CD4-positive, alpha-beta T cell (primary cell): ENCODE results near the gene NOX4. TPM values are rescaled to one million over a fixed set of nuclear protein-coding genes. Genes with fewer than 3 reads are reported as not detected.

Experiments used
- ATAC-seq: fragments of 200-7000 bp; cut with Tn5 transposase; one replicate; pipeline ENCODE4 v1.10.0; 2022; ENCODE audit warnings: mild to moderate bottlenecking; ENCODE audit not compliant: poor library complexity
- CTCF ChIA-PET: fragments of 350-600 bp; sonication (Branson Sonifier 250); formaldehyde crosslinking; loops from one replicate; lab custom pipeline; 2021; ENCODE audit warnings: antibody characterized with exemption, inconsistent platforms; lab: Charles Lee
- POLR2A ChIA-PET: fragments of 350-600 bp; sonication (Branson Sonifier 250); formaldehyde crosslinking; loops from one replicate; lab custom pipeline; 2021; ENCODE audit warnings: antibody characterized with exemption, inconsistent platforms; lab: Charles Lee
- DNase-seq, 14 experiments: peaks; one replicate each; pipeline ENCODE4 v3.0.0-alpha.2; 2013 to 2020; ENCODE audit warnings: mixed read lengths in 2 of 14
- H3K27ac ChIP-seq, 2 donors: one replicate each; pipeline versions ENCODE4 v1.5.1 to v1.7.0; 2013; ENCODE audit warnings: low read length in 2 of 2, low read depth in 1 of 2, mild to moderate bottlenecking in 1 of 2
- H3K27me3 ChIP-seq, 2 experiments: 1 replicate in 1 of 2; 2 replicates in 1 of 2; pipeline versions ENCODE4 v1.6.1 to v1.7.0; 2013; ENCODE audit warnings: low read length in 2 of 2, control low read depth in 1 of 2, mild to moderate bottlenecking in 1 of 2, moderate library complexity in 1 of 2; ENCODE audit not compliant: insufficient read depth in 2 of 2, control insufficient read depth in 1 of 2
- H3K36me3 ChIP-seq: one replicate; pipeline ENCODE4 v1.6.1; 2013; ENCODE audit warnings: low read length, control low read depth; ENCODE audit not compliant: insufficient read depth
- H3K4me1 ChIP-seq: one replicate; pipeline ENCODE4 v1.6.1; 2013; ENCODE audit warnings: low read length, control low read depth; ENCODE audit not compliant: insufficient read depth
- H3K4me3 ChIP-seq: one replicate; pipeline ENCODE4 v1.5.1; 2013; ENCODE audit warnings: mild to moderate bottlenecking, low read length, moderate library complexity
- H3K9me3 ChIP-seq, 2 experiments: 1 replicate in 1 of 2; 2 replicates in 1 of 2; pipeline versions ENCODE4 v1.6.1 to v1.7.0; 2013; ENCODE audit warnings: low read length in 2 of 2, mild to moderate bottlenecking in 2 of 2, control low read depth in 1 of 2, moderate library complexity in 1 of 2; ENCODE audit not compliant: control insufficient read depth in 1 of 2, insufficient read depth in 1 of 2
- H3K27ac Mint-ChIP-seq: one replicate; pipeline ENCODE4 v1.8.0; 2020; ENCODE audit warnings: mixed read lengths
- H3K27me3 Mint-ChIP-seq: one replicate; pipeline ENCODE4 v1.8.0; 2021; ENCODE audit warnings: mixed read lengths
- H3K36me3 Mint-ChIP-seq: one replicate; pipeline ENCODE4 v1.8.0; 2021; ENCODE audit warnings: low read depth, mixed read lengths
- H3K4me1 Mint-ChIP-seq: one replicate; pipeline ENCODE4 v1.8.0; 2021; ENCODE audit warnings: low read depth, mixed read lengths
- H3K4me3 Mint-ChIP-seq: one replicate; pipeline ENCODE4 v1.8.0; 2020; ENCODE audit warnings: mild to moderate bottlenecking, mixed read lengths
- H3K9me3 Mint-ChIP-seq: one replicate; pipeline ENCODE4 v1.8.0; 2020; ENCODE audit warnings: mixed read lengths
- CTCF ChIP-seq: fragments of 200-600 bp; IDR thresholded peaks from one replicate; pipeline ENCODE4 v1.8.0; 2022; ENCODE audit warnings: antibody characterized with exemption, mild to moderate bottlenecking
- intact Hi-C, 2 experiments: fragments of 100-400 bp; cut with DNase I in 1 of 2; cut with micrococcal nuclease in 1 of 2; formaldehyde crosslinking; loops; one replicate each; pipeline versions ENCODE4 v1.15.1 to v1.9.0; 2023 to 2025; cut with DNase I, micrococcal nuclease
- total RNA-seq, 174 experiments: library from RNA in 2 of 174; stranded (reverse) in 2 of 174; gene quantifications; one replicate each; pipeline ENCODE4 v1.2.3 and lab custom pipeline; 2021 to 2026

Gene NOX4
- total RNA-seq, 2 experiments from 2014 or later = not detected

DNA sequence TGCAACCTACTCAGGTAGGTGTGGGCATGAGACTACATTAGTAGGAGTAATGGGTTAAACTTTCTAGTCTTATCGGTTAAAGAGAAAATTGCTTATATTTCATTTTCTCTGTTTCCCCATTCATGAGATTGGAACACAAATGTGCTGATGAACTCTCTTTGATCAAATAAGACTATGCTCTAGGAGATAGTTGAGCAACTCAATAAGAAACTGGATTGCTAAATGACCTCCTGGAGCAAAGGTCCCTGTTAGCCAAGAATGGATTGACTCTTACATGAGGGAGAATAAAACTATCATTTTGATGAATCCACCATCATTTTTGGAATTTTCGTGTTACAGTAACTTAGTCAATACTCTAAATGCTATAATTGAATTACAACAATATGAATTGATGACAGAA lies 11.1 kb upstream of the NOX4 start:
- no peak for ATAC-seq
- no peaks in the 10 kb centered on the region for H3K27me3 ChIP-seq
- H3K4me3 ChIP-seq = no peak overlapping the region
- Mint-ChIP-seq H3K4me3 (no peak overlapping the region), H3K36me3 (no peaks in the 10 kb centered on the region), H3K9me3 (peaks cover 2% of the 10 kb centered on the region), H3K27ac (no peak overlapping the region), H3K27me3 (no peaks in the 10 kb centered on the region), H3K4me1 (no peaks in the 10 kb centered on the region)
- intact Hi-C loops = no loop called here
- no peaks in the 10 kb centered on the region for H3K36me3 ChIP-seq
- no peaks in the 10 kb centered on the region for H3K4me1 ChIP-seq
- CTCF ChIA-PET = no interaction called here
- no peak overlapping the region for H3K27ac ChIP-seq
- TF ChIP-seq CTCF = no peak
- POLR2A ChIA-PET = no interaction called here
- no peak for DNase-seq
- H3K9me3 ChIP-seq = no peaks in the 10 kb centered on the region

- H3K36me3 Mint-ChIP-seq = no peaks in the 10 kb centered on the region
- H3K36me3 ChIP-seq = no peaks in the 10 kb centered on the region
- no peak overlapping the region for H3K4me3 ChIP-seq
- H3K27me3 ChIP-seq = no peaks in the 10 kb centered on the region
- H3K4me1 Mint-ChIP-seq = no peaks in the 10 kb centered on the region
- no peak for ATAC-seq
- peaks cover 2% of the 10 kb centered on the region for H3K9me3 Mint-ChIP-seq
- ChIA-PET CTCF (no interaction called here), POLR2A (no interaction called here)
- H3K4me3 Mint-ChIP-seq = no peak overlapping the region
- intact Hi-C loops = no loop called here
- no peaks in the 10 kb centered on the region for H3K27me3 Mint-ChIP-seq
- no peak for TF ChIP-seq CTCF
- DNase-seq = no peak
- H3K27ac Mint-ChIP-seq = no peak overlapping the region
- H3K27ac ChIP-seq = no peak overlapping the region
- H3K4me1 ChIP-seq = no peaks in the 10 kb centered on the region
- H3K9me3 ChIP-seq = no peaks in the 10 kb centered on the region
Measured at GRCh38 chr11:89500336-89500735, 9.2 kb upstream of the NOX4 start.

DNA sequence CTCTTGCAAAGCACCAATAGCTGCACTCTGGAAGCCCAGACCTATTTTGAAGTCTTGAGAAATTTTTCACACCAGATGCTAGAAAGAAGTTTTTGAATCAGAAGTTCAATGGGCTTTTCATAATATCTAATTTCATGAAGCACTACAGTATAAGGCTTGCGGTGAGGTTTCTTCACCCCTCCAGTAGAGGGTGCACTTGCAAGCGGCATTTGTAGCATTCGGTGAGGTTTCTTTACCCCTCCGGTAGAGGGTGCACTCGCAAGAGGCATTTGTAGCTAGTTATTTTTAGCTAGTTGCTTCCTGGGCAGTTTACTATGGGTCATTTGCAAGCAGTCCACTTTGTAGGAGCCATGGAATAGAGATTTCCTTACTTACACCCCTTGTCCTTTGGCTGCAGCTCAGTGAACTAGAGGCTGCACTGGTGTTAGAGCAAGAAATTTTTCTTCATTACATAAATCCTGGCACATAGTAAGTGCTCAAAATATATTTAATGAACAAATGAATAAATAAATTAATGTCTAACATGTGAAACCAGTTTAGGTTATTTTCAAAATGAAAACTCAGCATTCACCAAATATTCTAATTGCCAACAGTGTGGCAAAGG lies 7.8 kb upstream of the NOX4 start:
- peaks cover 2% of the 10 kb centered on the region for H3K9me3 Mint-ChIP-seq
- CTCF ChIA-PET = no interaction called here
- intact Hi-C loops = no loop called here
- POLR2A ChIA-PET = no interaction called here
- no peaks in the 10 kb centered on the region for H3K36me3 ChIP-seq
- no peaks in the 10 kb centered on the region for H3K36me3 Mint-ChIP-seq
- H3K27me3 Mint-ChIP-seq = no peaks in the 10 kb centered on the region
- no peak for DNase-seq
- no peaks in the 10 kb centered on the region for H3K27me3 ChIP-seq
- no peak overlapping the region for H3K4me3 Mint-ChIP-seq
- no peaks in the 10 kb centered on the region for H3K4me1 Mint-ChIP-seq
- no peak for TF ChIP-seq CTCF
- no peaks in the 10 kb centered on the region for H3K4me1 ChIP-seq
- no peak overlapping the region for H3K27ac Mint-ChIP-seq
- no peaks in the 10 kb centered on the region for H3K9me3 ChIP-seq
- H3K4me3 ChIP-seq = no peak overlapping the region
- no peak for ATAC-seq
- no peak overlapping the region for H3K27ac ChIP-seq
